HG03064 (cell line): ENCODE data around the gene PYDC1.
"Not testable (repeated sequence)": the region's sequence is repeated elsewhere in the genome, so short reads cannot be mapped to it uniquely, and the experiment has no call there.

Experiments
- ATAC-seq: cut with Tn5 transposase; IDR thresholded peaks from one replicate; pipeline ENCODE4 v1.9.1; 2021; ENCODE audit warnings: low read depth; ENCODE audit not compliant: unreplicated experiment

The PYDC1 gene

GRCh38 chr16:31198207-31198882 is 18.6 kb downstream of the PYDC1 start:
- ATAC-seq, result no peak

- no peak for ATAC-seq
Observed at GRCh38 chr16:31196324-31197088, 20.4 kb downstream of the PYDC1 start.

DNA sequence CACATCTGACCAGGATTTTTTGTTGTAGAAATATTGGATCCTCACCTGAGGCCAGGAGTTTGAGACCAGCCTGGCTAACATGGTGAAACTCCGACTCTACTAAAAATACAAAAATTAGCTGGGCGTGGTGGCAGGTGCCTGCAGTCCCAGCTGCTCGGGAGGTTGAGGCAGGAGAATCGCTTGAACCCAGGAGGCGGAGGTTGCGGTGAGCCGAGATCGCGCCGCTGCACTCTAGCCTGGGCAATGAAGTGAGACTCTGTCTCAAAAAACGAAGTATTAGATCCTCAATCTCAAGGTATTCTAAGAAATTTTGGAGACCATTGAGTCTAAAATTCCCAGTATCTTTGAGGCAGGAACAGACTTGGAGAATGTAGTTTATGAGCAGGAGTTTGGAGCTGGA is 21.1 kb downstream of the PYDC1 start:
- not testable (repeated sequence) for ATAC-seq

DNA sequence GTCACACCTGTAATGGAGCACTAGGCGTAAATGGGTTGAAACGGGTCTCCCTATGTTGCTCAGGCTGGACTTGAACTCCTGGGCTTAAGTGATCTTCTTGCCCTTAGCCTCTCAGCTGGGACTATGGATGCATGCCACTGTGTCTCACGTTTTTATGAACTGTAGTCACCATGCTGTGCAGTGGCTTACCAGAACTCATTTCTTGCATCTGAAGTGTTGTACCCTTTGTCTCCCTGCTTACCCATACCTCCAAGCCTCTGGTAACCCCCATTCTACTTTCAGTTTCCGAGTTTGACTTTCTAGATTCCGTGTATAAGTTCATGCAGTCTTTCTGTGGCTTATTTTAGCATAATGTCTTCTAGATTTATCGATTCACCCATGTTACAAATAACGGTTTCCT is 22.0 kb downstream of the PYDC1 start:
- no peak for ATAC-seq

- ATAC-seq, result no peak
Observed at GRCh38 chr16:31193874-31194273, 23.1 kb downstream of the PYDC1 start.

GRCh38 chr16:31192856-31193642 is 23.9 kb downstream of the PYDC1 start:
- ATAC-seq, result no peak

GRCh38 chr16:31191697-31192428 is 25.1 kb downstream of the PYDC1 start:
- no peak for ATAC-seq

- ATAC-seq, result no peak
Observed at GRCh38 chr16:31190818-31191444, 26.0 kb downstream of the PYDC1 start.

- ATAC-seq, result no peak
Observed at GRCh38 chr16:31190061-31190460, 26.9 kb downstream of the PYDC1 start.

GRCh38 chr16:31189412-31189778 is 27.5 kb downstream of the PYDC1 start:
- ATAC-seq, result no peak

GRCh38 chr16:31188450-31189411 is 28.2 kb downstream of the PYDC1 start:
- no peak for ATAC-seq

GRCh38 chr16:31187808-31188189 is 29.1 kb downstream of the PYDC1 start:
- no peak for ATAC-seq

- no peak for ATAC-seq
Observed at GRCh38 chr16:31186930-31187807, 29.8 kb downstream of the PYDC1 start.

DNA sequence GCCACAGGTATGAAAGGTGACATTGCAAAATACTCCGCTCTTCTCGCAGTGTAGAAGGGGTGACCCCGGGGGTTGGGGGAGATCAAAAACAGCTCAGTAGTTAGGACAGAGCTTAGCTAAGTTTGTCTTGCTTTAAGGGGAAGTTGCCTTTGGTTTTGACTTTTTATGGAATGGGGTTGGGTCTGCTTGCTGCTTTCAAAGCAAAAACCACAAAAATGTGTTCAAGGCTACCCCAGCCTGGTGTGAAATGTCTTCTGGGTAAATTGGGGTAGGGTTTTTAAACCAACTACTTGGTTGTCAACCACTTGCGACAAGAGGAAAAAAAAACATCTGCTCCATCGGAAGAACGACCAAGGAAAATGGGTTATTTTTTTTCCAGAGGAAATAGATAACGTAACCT is 30.8 kb downstream of the PYDC1 start:
- no peak for ATAC-seq

DNA sequence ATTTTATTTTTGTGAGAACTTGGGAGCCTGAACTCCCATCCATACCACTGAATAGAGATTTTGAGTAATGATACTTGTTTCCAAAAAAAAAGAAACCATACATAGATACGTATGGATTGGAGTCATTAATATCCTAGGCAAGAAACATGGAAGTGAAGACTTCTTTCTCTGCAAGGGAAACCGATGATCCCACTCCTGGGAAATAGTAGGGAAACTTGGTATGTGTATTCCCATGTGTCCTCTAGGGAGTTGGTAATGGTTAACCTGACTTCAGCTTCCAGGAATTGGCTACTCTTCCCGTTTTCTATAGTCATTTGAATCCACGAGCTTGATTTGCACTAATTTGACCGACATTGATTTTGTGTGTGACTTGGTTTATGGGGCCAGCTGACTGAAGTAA is 31.6 kb downstream of the PYDC1 start:
- ATAC-seq, result no peak

DNA sequence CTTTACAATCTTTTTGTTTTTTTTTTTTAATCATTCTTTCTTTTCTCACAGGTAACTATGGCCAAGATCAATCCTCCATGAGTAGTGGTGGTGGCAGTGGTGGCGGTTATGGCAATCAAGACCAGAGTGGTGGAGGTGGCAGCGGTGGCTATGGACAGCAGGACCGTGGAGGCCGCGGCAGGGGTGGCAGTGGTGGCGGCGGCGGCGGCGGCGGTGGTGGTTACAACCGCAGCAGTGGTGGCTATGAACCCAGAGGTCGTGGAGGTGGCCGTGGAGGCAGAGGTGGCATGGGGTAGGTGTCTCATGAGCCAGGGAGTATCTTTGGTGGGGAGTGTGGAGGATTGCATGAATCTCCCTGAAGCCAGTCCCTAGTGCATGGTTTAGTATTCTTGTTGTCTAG is 32.0 kb downstream of the PYDC1 start:
- ATAC-seq, result no peak

GRCh38 chr16:31183432-31184428 is 33.2 kb downstream of the PYDC1 start:
- ATAC-seq, result no peak
